ENCODE data around the gene NR5A1.

GRCh38 chr9:124479371-124479770 lies 27.8 kb downstream of the NR5A1 start:
- no peak for TF ChIP-seq FOXP4 (CRISPR knock-in tag; IDR thresholded peaks at IDR 0.05)
- TF ChIP-seq ZNF501 (CRISPR knock-in tag; IDR thresholded peaks at IDR 0.05) = no peak
- TF ChIP-seq POLR2AphosphoS5 (IDR thresholded peaks at IDR 0.05; ENCODE audit: low read depth, low read length) = no peak
- TF ChIP-seq RBM22 (optimal IDR thresholded peaks at IDR 0.05; ENCODE audit: low read length) = no peak
- no peak for TF ChIP-seq MXD3 (CRISPR knock-in tag; IDR thresholded peaks at IDR 0.05)
- TF ChIP-seq REST (IDR thresholded peaks at IDR 0.05; ENCODE audit: borderline replicate concordance in 1 of 2, low read depth in 1 of 2, low read length in 2 of 2) = no peak
- TF ChIP-seq NFE2L2 (IDR thresholded peaks at IDR 0.05; ENCODE audit: low read length) = no peak
- TF ChIP-seq STAG1 (CRISPR knock-in tag; IDR thresholded peaks at IDR 0.05) = no peak
- no peak for TF ChIP-seq RAD21 (CRISPR knock-in tag; IDR thresholded peaks at IDR 0.05)
- TF ChIP-seq HDAC2 (CRISPR knock-in tag; IDR thresholded peaks at IDR 0.05) = no peak
